H9 (cell line): ENCODE data around the gene ZKSCAN7. TPM values are rescaled to one million over a fixed set of nuclear protein-coding genes. Genes with fewer than 3 reads are reported as not detected.

Experiments
- DNase-seq: peaks from one replicate; pipeline ENCODE4 v3.0.0-alpha.2; 2017
- H2AFZ ChIP-seq: one replicate; pipeline ENCODE4 v1.6.1; 2013; ENCODE audit warnings: mild to moderate bottlenecking, low read length, control low read depth, moderate library complexity
- H2AK5ac ChIP-seq: 2 replicates; pipeline ENCODE4 v1.6.1; 2013; ENCODE audit warnings: low read length, control low read depth, mixed read lengths; ENCODE audit not compliant: insufficient read length
- H2BK120ac ChIP-seq: one replicate; pipeline ENCODE4 v1.6.1; 2013; ENCODE audit warnings: low read depth, mild to moderate bottlenecking, low read length, control low read depth, inconsistent platforms; ENCODE audit not compliant: poor library complexity, severe bottlenecking
- H2BK12ac ChIP-seq: 2 replicates; pipeline ENCODE4 v1.6.1; 2013; ENCODE audit warnings: low read length, control low read depth, mixed read lengths, low read depth; ENCODE audit not compliant: insufficient read length
- H2BK15ac ChIP-seq: 2 replicates; pipeline ENCODE4 v1.6.1; 2013; ENCODE audit warnings: low read depth, low read length, control low read depth
- H2BK20ac ChIP-seq: one replicate; pipeline ENCODE4 v1.6.1; 2013; ENCODE audit warnings: low read depth, mild to moderate bottlenecking, low read length, control low read depth, inconsistent platforms; ENCODE audit not compliant: poor library complexity, severe bottlenecking
- H2BK5ac ChIP-seq: 2 replicates; pipeline ENCODE4 v1.6.1; 2013; ENCODE audit warnings: low read length, control low read depth, mixed read lengths; ENCODE audit not compliant: insufficient read length
- H3K14ac ChIP-seq: 2 replicates; pipeline ENCODE4 v1.6.1; 2013; ENCODE audit warnings: low read length, control low read depth; ENCODE audit not compliant: insufficient read depth
- H3K18ac ChIP-seq: 2 replicates; pipeline ENCODE4 v1.6.1; 2013; ENCODE audit warnings: low read depth, mild to moderate bottlenecking, mixed read lengths, low read length, control low read depth; ENCODE audit not compliant: insufficient read length
- H3K23ac ChIP-seq: 2 replicates; pipeline ENCODE4 v1.6.1; 2013; ENCODE audit warnings: low read length, control low read depth, mixed read lengths, low read depth; ENCODE audit not compliant: insufficient read length
- H3K23me2 ChIP-seq: 2 replicates; pipeline ENCODE4 v1.6.1; 2013; ENCODE audit warnings: low read depth, mild to moderate bottlenecking, mixed read lengths, low read length, control low read depth; ENCODE audit not compliant: insufficient read length, poor library complexity, severe bottlenecking
- H3K27ac ChIP-seq: 2 replicates; pipeline ENCODE4 v1.5.1; 2013; ENCODE audit warnings: low read length, control low read depth, mixed read lengths, low read depth; ENCODE audit not compliant: insufficient read length
- H3K27me3 ChIP-seq: 2 replicates; pipeline ENCODE4 v1.6.1; 2013; ENCODE audit warnings: low read length, control low read depth, inconsistent platforms; ENCODE audit not compliant: insufficient read depth
- H3K4ac ChIP-seq: 2 replicates; pipeline ENCODE4 v1.6.1; 2013; ENCODE audit warnings: low read depth, mild to moderate bottlenecking, control low read depth, inconsistent platforms, low read length, moderate library complexity
- H3K4me1 ChIP-seq: 2 replicates; pipeline ENCODE4 v1.6.1; 2013; ENCODE audit warnings: low read length, control low read depth, inconsistent platforms; ENCODE audit not compliant: insufficient read depth
- H3K4me2 ChIP-seq: 2 replicates; pipeline ENCODE4 v1.6.1; 2013; ENCODE audit warnings: low read length, control low read depth, mixed read lengths; ENCODE audit not compliant: insufficient read length, insufficient read depth
- H3K56ac ChIP-seq: 2 replicates; pipeline ENCODE4 v1.6.1; 2013; ENCODE audit warnings: low read depth, mild to moderate bottlenecking, mixed read lengths, low read length, control low read depth; ENCODE audit not compliant: insufficient read length
- H3K79me1 ChIP-seq: 2 replicates; pipeline ENCODE4 v1.6.1; 2013; ENCODE audit warnings: low read depth, mild to moderate bottlenecking, moderate library complexity, low read length, control low read depth, inconsistent platforms; ENCODE audit not compliant: insufficient read depth, poor library complexity, severe bottlenecking
- H3K79me2 ChIP-seq: 2 replicates; pipeline ENCODE4 v1.6.1; 2013; ENCODE audit warnings: low read length, control low read depth, inconsistent platforms; ENCODE audit not compliant: insufficient read depth
- H3K9ac ChIP-seq: 2 replicates; pipeline ENCODE4 v1.6.1; 2013; ENCODE audit warnings: low read length, control low read depth, mixed read lengths; ENCODE audit not compliant: insufficient read length; ENCODE audit errors: extremely low read depth
- H3K9me3 ChIP-seq: one replicate; pipeline ENCODE4 v1.6.1; 2013; ENCODE audit warnings: low read depth, low read length, inconsistent platforms; ENCODE audit not compliant: control insufficient read depth
- H3T11ph ChIP-seq: one replicate; pipeline ENCODE4 v1.6.1; 2013; ENCODE audit warnings: mild to moderate bottlenecking, low read length, control low read depth, inconsistent platforms
- H4K20me1 ChIP-seq: one replicate; pipeline ENCODE4 v1.6.1; 2013; ENCODE audit not compliant: control insufficient read depth, insufficient read length, insufficient read depth
- H4K5ac ChIP-seq: 2 replicates; pipeline ENCODE4 v1.6.1; 2013; ENCODE audit warnings: low read depth, mild to moderate bottlenecking, mixed read lengths, low read length, control low read depth; ENCODE audit not compliant: insufficient read length
- H4K8ac ChIP-seq: replicated peaks from 2 replicates; pipeline ENCODE4 v1.6.1; 2013; ENCODE audit warnings: low read length, control low read depth, mixed read lengths, low read depth; ENCODE audit not compliant: insufficient read length
- H4K91ac ChIP-seq: 2 replicates; pipeline ENCODE4 v1.6.1; 2013; ENCODE audit warnings: low read depth, mild to moderate bottlenecking, moderate library complexity, mixed read lengths, low read length, control low read depth; ENCODE audit not compliant: insufficient read length
- H3K27ac Mint-ChIP-seq, 3 experiments: 2 replicates in 2 of 3; 3 replicates in 1 of 3; pipeline ENCODE4 v1.8.0; 2020 to 2021; ENCODE audit warnings: mixed read lengths in 3 of 3, mild to moderate bottlenecking in 1 of 3, moderate library complexity in 1 of 3
- H3K27me3 Mint-ChIP-seq: 2 replicates; pipeline ENCODE4 v1.8.0; 2021; ENCODE audit warnings: low read depth, mild to moderate bottlenecking, moderate library complexity, mixed read lengths
- H3K36me3 Mint-ChIP-seq, 3 experiments: 2 replicates in 2 of 3; 3 replicates in 1 of 3; pipeline ENCODE4 v1.8.0; 2020 to 2021; ENCODE audit warnings: low read depth in 3 of 3, mixed read lengths in 3 of 3; ENCODE audit not compliant: insufficient read depth in 1 of 3
- H3K4me1 Mint-ChIP-seq, 2 experiments: 2 replicates each; pipeline ENCODE4 v1.8.0; 2020; ENCODE audit warnings: mixed read lengths in 2 of 2
- H3K4me3 Mint-ChIP-seq, 2 experiments: 2 replicates in 1 of 2; 3 replicates in 1 of 2; pipeline ENCODE4 v1.8.0; 2020 to 2021; ENCODE audit warnings: mild to moderate bottlenecking in 2 of 2, mixed read lengths in 2 of 2, moderate library complexity in 1 of 2
- H3K9me3 Mint-ChIP-seq, 2 experiments: 2 replicates in 1 of 2; 3 replicates in 1 of 2; pipeline ENCODE4 v1.8.0; 2020; ENCODE audit warnings: mild to moderate bottlenecking in 2 of 2, mixed read lengths in 2 of 2, moderate library complexity in 1 of 2
- WGBS: extraction: QIAGEN DNeasy Blood & Tissue Kit; methylation state at CpG from one replicate; pipeline ENCODE4 v1.1.7; 2013; ENCODE audit warnings: missing lambda C conversion rate, low lambda C conversion rate, mixed read lengths; ENCODE audit not compliant: insufficient read length; ENCODE audit errors: extremely low coverage; 5-methylcytosine and 5-hydroxymethylcytosine counted together
- total RNA-seq: library from RNA; stranded (reverse); gene quantifications from 2 replicates; pipeline ENCODE4 v1.2.1, GENCODE V29; 2021
- TF ChIP-seq, protein P1 (sequence below): fragments of 200-600 bp; sonication (generic); conservative IDR thresholded peaks from 3 replicates; pipeline ENCODE4 v1.8.0; 2021; ENCODE audit warnings: antibody characterized with exemption, mild to moderate bottlenecking

The ZKSCAN7 gene
- total RNA-seq, 1 experiment from 2014 or later, result 8.7 TPM

DNA sequence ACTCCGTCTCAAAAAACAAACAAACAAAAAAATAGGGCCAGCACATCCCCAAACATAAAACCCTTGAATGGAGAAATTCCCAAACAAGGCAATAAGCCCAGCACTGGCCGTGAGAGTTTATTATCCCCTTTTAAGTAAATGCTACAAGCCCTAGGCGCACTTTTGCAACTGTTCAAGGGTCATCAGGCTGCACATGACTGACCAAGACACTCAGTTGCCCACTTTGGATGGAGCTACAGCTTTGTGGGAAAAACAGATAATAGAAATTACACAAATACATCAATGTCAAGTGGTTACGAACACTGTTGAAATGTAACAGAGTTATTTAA is 43.8 kb upstream of the ZKSCAN7 start:
- Histone ChIP-seq H2BK120ac (no peak overlapping the region), H2BK20ac (no peak overlapping the region), H3K14ac (no peak overlapping the region), H4K8ac (no peak overlapping the region), H3K23ac (no peak overlapping the region), H4K91ac (no peak overlapping the region), H3K27me3 (no peaks in the 10 kb centered on the region), H4K5ac (no peak overlapping the region), H3K79me1 (no peaks in the 10 kb centered on the region), H3K9me3 (no peaks in the 10 kb centered on the region), H3T11ph (no peak overlapping the region), H3K4ac (no peak overlapping the region), H2AK5ac (no peak overlapping the region), H3K23me2 (no peaks in the 10 kb centered on the region), H2BK12ac (no peak overlapping the region), H3K18ac (no peak overlapping the region), H4K20me1 (no peaks in the 10 kb centered on the region), H3K4me1 (peaks cover 3% of the 10 kb centered on the region; the same call in 1 of the 2 replicates), H3K56ac (no peak overlapping the region), H3K79me2 (peaks cover 7% of the 10 kb centered on the region; the same call in 1 of the 2 replicates), H3K4me2 (peak overlapping the region; percentile 45), H2AFZ (no peak overlapping the region), H3K9ac (peak overlapping the region; percentile 1), H2BK15ac (no peak overlapping the region), H2BK5ac (no peak overlapping the region), H3K27ac (no peak overlapping the region)
- no peaks in the 10 kb centered on the region for H3K27me3 Mint-ChIP-seq
- H3K4me3 Mint-ChIP-seq, result peak overlapping the region; percentile 93 to 94
- peaks cover 39% of the 10 kb centered on the region in 2 experiments for H3K4me1 Mint-ChIP-seq
- WGBS, result no CpG with 5 or more reads among the region's 4 CpGs
- H3K9me3 Mint-ChIP-seq, result peaks cover 0 to 2% of the 10 kb centered on the region in 2 experiments; a peak in 4 of 5 replicates
- TF ChIP-seq, protein P1, sequence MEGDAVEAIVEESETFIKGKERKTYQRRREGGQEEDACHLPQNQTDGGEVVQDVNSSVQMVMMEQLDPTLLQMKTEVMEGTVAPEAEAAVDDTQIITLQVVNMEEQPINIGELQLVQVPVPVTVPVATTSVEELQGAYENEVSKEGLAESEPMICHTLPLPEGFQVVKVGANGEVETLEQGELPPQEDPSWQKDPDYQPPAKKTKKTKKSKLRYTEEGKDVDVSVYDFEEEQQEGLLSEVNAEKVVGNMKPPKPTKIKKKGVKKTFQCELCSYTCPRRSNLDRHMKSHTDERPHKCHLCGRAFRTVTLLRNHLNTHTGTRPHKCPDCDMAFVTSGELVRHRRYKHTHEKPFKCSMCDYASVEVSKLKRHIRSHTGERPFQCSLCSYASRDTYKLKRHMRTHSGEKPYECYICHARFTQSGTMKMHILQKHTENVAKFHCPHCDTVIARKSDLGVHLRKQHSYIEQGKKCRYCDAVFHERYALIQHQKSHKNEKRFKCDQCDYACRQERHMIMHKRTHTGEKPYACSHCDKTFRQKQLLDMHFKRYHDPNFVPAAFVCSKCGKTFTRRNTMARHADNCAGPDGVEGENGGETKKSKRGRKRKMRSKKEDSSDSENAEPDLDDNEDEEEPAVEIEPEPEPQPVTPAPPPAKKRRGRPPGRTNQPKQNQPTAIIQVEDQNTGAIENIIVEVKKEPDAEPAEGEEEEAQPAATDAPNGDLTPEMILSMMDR, result no peak
- H3K27ac Mint-ChIP-seq, result peak overlapping the region in 1 of 3 experiments; percentile 99; a peak in 2 of 7 replicates
- no peak for DNase-seq
- H3K36me3 Mint-ChIP-seq, result peaks cover 0 to 16% (median 9%) of the 10 kb centered on the region in 3 experiments; a peak in 5 of 7 replicates
